HCT116 (cell line): ENCODE data around the gene KCNK10. TPM values are rescaled to one million over a fixed set of nuclear protein-coding genes. Genes with fewer than 3 reads are reported as not detected.

Experiments
- ATAC-seq: fragments of 200-7000 bp; cut with Tn5 transposase; 2 replicates; pipeline ENCODE4 v1.9.1; 2020; ENCODE audit warnings: mild to moderate bottlenecking, moderate library complexity
- BruUV-seq: library from RNA; stranded (reverse); fragments of 400-500 nt; replicated peaks from 2 replicates; lab custom pipeline; 2021; lab: Mats Ljungman, UMichigan
- CTCF ChIA-PET: fragments of 300-600 bp; sonication (Branson Sonifier 250); formaldehyde crosslinking; loops from one replicate; lab custom pipeline; 2021; ENCODE audit warnings: antibody characterized with exemption; lab: Charles Lee
- POLR2A ChIA-PET: fragments of 300-600, 350-600 bp; sonication (Branson Sonifier 250); formaldehyde crosslinking; loops from one replicate; lab custom pipeline; 2021; ENCODE audit warnings: antibody characterized with exemption; lab: Charles Lee
- RAD21 ChIA-PET, 2 experiments: fragments of 300-600 bp; sonication (Branson Sonifier 250); formaldehyde crosslinking; loops; one replicate each; lab custom pipeline; 2023; ENCODE audit warnings: low total read pairs in 2 of 2; ENCODE audit not compliant: uncharacterized antibody in 2 of 2, unreplicated experiment in 2 of 2, low non-redundant PET in 1 of 2; lab: Charles Lee
- DNase-seq: peaks from one replicate; pipeline ENCODE4 v3.0.0-alpha.2; 2010; ENCODE audit warnings: low read depth, low spot score
- H2AFZ ChIP-seq: fragments of 200-600 bp; shearing (Covaris generic), sonication (generic); 2 replicates; pipeline ENCODE4 v1.6.1; 2017; ENCODE audit warnings: low read depth, mixed run types, mixed read lengths, antibody characterized with exemption, low read length; ENCODE audit not compliant: poor library complexity, severe bottlenecking
- H3K27ac ChIP-seq: 2 replicates; pipeline ENCODE4 v1.5.1; 2012; ENCODE audit warnings: low read depth, low read length
- H3K27me3 ChIP-seq: fragments of 200-600 bp; sonication (generic); 2 replicates; pipeline ENCODE4 v1.6.1; 2016; ENCODE audit warnings: mixed run types, low read length, mixed read lengths; ENCODE audit not compliant: insufficient read depth
- H3K36me3 ChIP-seq, 2 experiments: fragments of 200-500 bp in 1 of 2; fragments of 200-600 bp in 1 of 2; sonication (Bioruptor generic) in 1 of 2; sonication (generic) in 1 of 2; 2 replicates each; pipeline versions ENCODE4 v1.5.1 to v1.6.1; 2014 to 2016; ENCODE audit warnings: low read length in 2 of 2, inconsistent platforms in 1 of 2, mixed read lengths in 1 of 2, mixed run types in 1 of 2; ENCODE audit not compliant: insufficient read depth in 2 of 2, control insufficient read depth in 1 of 2
- H3K4me1 ChIP-seq, 2 experiments: fragments of 200-600 bp in 1 of 2; sonication (generic) in 1 of 2; 2 replicates each; pipeline versions ENCODE4 v1.5.1 to v1.6.1; 2012 to 2017; ENCODE audit warnings: low read length in 2 of 2, inconsistent platforms in 1 of 2, mild to moderate bottlenecking in 1 of 2, mixed read lengths in 1 of 2, mixed run types in 1 of 2, moderate library complexity in 1 of 2; ENCODE audit not compliant: insufficient read depth in 2 of 2, control insufficient read depth in 1 of 2
- H3K4me2 ChIP-seq: fragments of 200-600 bp; sonication (generic); 2 replicates; pipeline ENCODE4 v1.6.1; 2017; ENCODE audit warnings: mixed run types, low read length, mixed read lengths
- H3K4me3 ChIP-seq, 2 experiments: fragments of 200-600 bp in 1 of 2; sonication (generic) in 1 of 2; replicated peaks in 1 of 2; 2 replicates each; pipeline ENCODE4 v1.5.1; 2011 to 2016; ENCODE audit warnings: low read length in 2 of 2, control low read depth in 1 of 2, low read depth in 1 of 2, mild to moderate bottlenecking in 1 of 2, mixed read lengths in 1 of 2, mixed run types in 1 of 2
- H3K79me2 ChIP-seq: fragments of 200-600 bp; sonication (generic); 2 replicates; pipeline ENCODE4 v1.6.1; 2017; ENCODE audit warnings: mild to moderate bottlenecking, mixed run types, low read length, moderate library complexity, mixed read lengths; ENCODE audit not compliant: insufficient read depth
- H3K9ac ChIP-seq: fragments of 200-600 bp; sonication (generic); 2 replicates; pipeline ENCODE4 v1.6.1; 2016; ENCODE audit warnings: low read length, mixed read lengths
- H3K9me2 ChIP-seq: fragments of 200-600 bp; sonication (generic), shearing (Covaris generic); 2 replicates; pipeline ENCODE4 v1.6.1; 2017; ENCODE audit warnings: mixed run types, mild to moderate bottlenecking, moderate library complexity; ENCODE audit not compliant: insufficient read depth
- H3K9me3 ChIP-seq, 2 experiments: fragments of 200-500 bp in 1 of 2; fragments of 200-600 bp in 1 of 2; sonication (Bioruptor generic) in 1 of 2; sonication (generic) in 1 of 2; 2 replicates each; pipeline ENCODE4 v1.6.1; 2014 to 2017; ENCODE audit warnings: low read length in 2 of 2, mixed read lengths in 2 of 2, inconsistent platforms in 1 of 2, low read depth in 1 of 2, mild to moderate bottlenecking in 1 of 2, mixed run types in 1 of 2, moderate library complexity in 1 of 2; ENCODE audit not compliant: control insufficient read depth in 1 of 2, insufficient read depth in 1 of 2
- H4K20me1 ChIP-seq: fragments of 200-600 bp; sonication (generic), shearing (Covaris generic); 2 replicates; pipeline ENCODE4 v1.6.1; 2017; ENCODE audit warnings: mixed run types, mild to moderate bottlenecking, moderate library complexity; ENCODE audit not compliant: insufficient read depth
- ELF1 ChIP-seq: IDR thresholded peaks from 2 replicates; pipeline ENCODE4 v1.6.1; 2012; ENCODE audit warnings: low read depth, borderline replicate concordance
- EZH2 ChIP-seq: fragments of 200-600 bp; sonication (generic); IDR thresholded peaks from 2 replicates; pipeline ENCODE4 v1.6.1; 2017; ENCODE audit warnings: antibody characterized with exemption, mixed run types
- EZH2phosphoT487 ChIP-seq: fragments of 200-600 bp; IDR thresholded peaks from 2 replicates; pipeline ENCODE4 v1.6.1; 2018; ENCODE audit warnings: antibody characterized with exemption, borderline replicate concordance
- POLR2A ChIP-seq: IDR thresholded peaks from 2 replicates; pipeline ENCODE4 v1.7.0; 2011; ENCODE audit warnings: borderline replicate concordance; ENCODE audit not compliant: insufficient read depth, insufficient read length; ENCODE audit errors: extremely low read depth
- RAD21 ChIP-seq: IDR thresholded peaks from 2 replicates; pipeline ENCODE4 v1.6.1; 2012; ENCODE audit warnings: low read depth, mild to moderate bottlenecking
- SP1 ChIP-seq: IDR thresholded peaks from 2 replicates; pipeline ENCODE4 v1.6.1; 2012; ENCODE audit warnings: low read depth
- SRF ChIP-seq: IDR thresholded peaks from 2 replicates; pipeline ENCODE4 v1.6.1; 2012; ENCODE audit warnings: low read depth
- TCF7L2 ChIP-seq: IDR thresholded peaks from 2 replicates; pipeline ENCODE4 v1.7.0; 2011; ENCODE audit warnings: borderline replicate concordance, inconsistent platforms; ENCODE audit not compliant: insufficient read depth, insufficient read length; ENCODE audit errors: extremely low read depth
- YY1 ChIP-seq: IDR thresholded peaks from 2 replicates; pipeline ENCODE4 v1.6.1; 2011; ENCODE audit warnings: low read length, low read depth, moderate library complexity, mild to moderate bottlenecking; ENCODE audit not compliant: insufficient replicate concordance; ENCODE audit errors: extremely low read depth
- ZFX ChIP-seq: fragments of 450-650 bp; IDR thresholded peaks from 2 replicates; pipeline ENCODE4 v1.6.1; 2017
- ZNF274 ChIP-seq: fragments of 200-500 bp; sonication (Bioruptor generic); IDR thresholded peaks from 2 replicates; pipeline ENCODE4 v1.6.1; 2014; ENCODE audit warnings: mild to moderate bottlenecking, low read depth, low read length, inconsistent platforms
- intact Hi-C: fragments of 100-400 bp; cut with micrococcal nuclease; formaldehyde crosslinking; loops from 2 replicates; pipeline ENCODE4 v1.10.0; 2022
- total RNA-seq: library from RNA; stranded (reverse); gene quantifications from one replicate; pipeline ENCODE4 v1.2.1, GENCODE V29; 2021; ENCODE audit not compliant: unreplicated experiment
- TF ChIP-seq, protein P1 (sequence below): IDR thresholded peaks from 2 replicates; pipeline ENCODE4 v1.6.1; 2012; ENCODE audit warnings: low read depth
- TF ChIP-seq, protein P2 (sequence below): IDR thresholded peaks from 2 replicates; pipeline ENCODE4 v1.6.1; 2012

The KCNK10 gene
- total RNA-seq, 1 experiment from 2014 or later = not detected

DNA sequence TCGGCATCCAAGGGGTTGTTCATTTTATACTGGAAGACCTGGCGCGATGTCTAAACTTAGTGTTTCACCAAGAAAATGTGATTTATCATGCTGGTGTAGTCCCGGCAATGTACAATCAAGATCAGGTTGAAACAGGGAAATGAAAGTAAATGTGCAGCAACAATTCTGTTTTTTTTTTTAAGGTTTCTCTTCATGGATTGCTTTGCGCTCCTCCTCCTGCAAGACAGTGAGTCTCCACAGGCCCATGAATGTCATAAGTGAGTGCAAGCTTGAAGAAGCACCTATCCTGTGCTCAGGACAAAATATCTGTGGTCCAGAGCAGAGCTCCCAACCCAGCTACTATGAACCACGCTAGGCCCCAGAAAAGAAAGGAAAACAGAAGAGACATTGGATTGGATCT is 143.4 kb downstream of the KCNK10 start (continued):
- TF ChIP-seq, protein P1, sequence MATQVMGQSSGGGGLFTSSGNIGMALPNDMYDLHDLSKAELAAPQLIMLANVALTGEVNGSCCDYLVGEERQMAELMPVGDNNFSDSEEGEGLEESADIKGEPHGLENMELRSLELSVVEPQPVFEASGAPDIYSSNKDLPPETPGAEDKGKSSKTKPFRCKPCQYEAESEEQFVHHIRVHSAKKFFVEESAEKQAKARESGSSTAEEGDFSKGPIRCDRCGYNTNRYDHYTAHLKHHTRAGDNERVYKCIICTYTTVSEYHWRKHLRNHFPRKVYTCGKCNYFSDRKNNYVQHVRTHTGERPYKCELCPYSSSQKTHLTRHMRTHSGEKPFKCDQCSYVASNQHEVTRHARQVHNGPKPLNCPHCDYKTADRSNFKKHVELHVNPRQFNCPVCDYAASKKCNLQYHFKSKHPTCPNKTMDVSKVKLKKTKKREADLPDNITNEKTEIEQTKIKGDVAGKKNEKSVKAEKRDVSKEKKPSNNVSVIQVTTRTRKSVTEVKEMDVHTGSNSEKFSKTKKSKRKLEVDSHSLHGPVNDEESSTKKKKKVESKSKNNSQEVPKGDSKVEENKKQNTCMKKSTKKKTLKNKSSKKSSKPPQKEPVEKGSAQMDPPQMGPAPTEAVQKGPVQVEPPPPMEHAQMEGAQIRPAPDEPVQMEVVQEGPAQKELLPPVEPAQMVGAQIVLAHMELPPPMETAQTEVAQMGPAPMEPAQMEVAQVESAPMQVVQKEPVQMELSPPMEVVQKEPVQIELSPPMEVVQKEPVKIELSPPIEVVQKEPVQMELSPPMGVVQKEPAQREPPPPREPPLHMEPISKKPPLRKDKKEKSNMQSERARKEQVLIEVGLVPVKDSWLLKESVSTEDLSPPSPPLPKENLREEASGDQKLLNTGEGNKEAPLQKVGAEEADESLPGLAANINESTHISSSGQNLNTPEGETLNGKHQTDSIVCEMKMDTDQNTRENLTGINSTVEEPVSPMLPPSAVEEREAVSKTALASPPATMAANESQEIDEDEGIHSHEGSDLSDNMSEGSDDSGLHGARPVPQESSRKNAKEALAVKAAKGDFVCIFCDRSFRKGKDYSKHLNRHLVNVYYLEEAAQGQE = no peak
- no peak for TF ChIP-seq RAD21
- TF ChIP-seq TCF7L2 = no peak
- TF ChIP-seq, protein P2, sequence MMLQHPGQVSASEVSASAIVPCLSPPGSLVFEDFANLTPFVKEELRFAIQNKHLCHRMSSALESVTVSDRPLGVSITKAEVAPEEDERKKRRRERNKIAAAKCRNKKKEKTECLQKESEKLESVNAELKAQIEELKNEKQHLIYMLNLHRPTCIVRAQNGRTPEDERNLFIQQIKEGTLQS = no peak
- no peak for TF ChIP-seq SP1
- TF ChIP-seq YY1 = no peak
- TF ChIP-seq EZH2 = no peak
- TF ChIP-seq ZFX = no peak

DNA sequence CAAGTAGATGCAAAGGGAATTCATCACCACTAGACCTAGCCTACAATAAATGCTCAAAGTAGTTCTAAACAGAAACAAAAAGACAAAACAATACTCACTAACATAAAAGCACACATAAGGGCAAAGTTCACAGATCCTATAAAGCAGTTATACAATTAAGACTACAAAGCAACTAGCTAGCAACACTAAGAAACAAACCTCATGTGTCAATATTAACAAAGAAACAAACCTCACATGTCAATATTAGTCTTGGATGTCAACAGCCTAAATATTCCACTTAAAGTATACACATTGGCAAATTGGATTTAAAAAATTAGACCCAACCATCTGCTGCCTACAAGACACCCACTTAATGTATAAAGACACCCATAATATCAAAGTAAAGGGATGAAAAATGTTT is 152.7 kb downstream of the KCNK10 start:
- Histone ChIP-seq H3K9me3 (no peaks in the 10 kb centered on the region), H3K27ac (no peak overlapping the region), H3K9me2 (no peaks in the 10 kb centered on the region), H3K4me3 (no peak overlapping the region), H3K4me1 (no peaks in the 10 kb centered on the region), H3K4me2 (no peak overlapping the region), H3K36me3 (no peaks in the 10 kb centered on the region), H3K79me2 (no peaks in the 10 kb centered on the region), H2AFZ (no peak overlapping the region), H3K27me3 (no peaks in the 10 kb centered on the region), H3K9ac (no peak overlapping the region), H4K20me1 (no peaks in the 10 kb centered on the region)
- no TSS peak for BruUV-seq
- RAD21 ChIA-PET = no interaction called here
- CTCF ChIA-PET = no interaction called here
- DNase-seq (no peak), ATAC-seq (no peak)
- TF ChIP-seq POLR2A = no peak
- no peak for TF ChIP-seq SRF
- TF ChIP-seq ZNF274 = no peak
- TF ChIP-seq ELF1 = no peak
- no peak for TF ChIP-seq YY1
- TF ChIP-seq EZH2phosphoT487 = no peak
- TF ChIP-seq, protein P2 = no peak
- intact Hi-C loops = no loop called here
- POLR2A ChIA-PET = no interaction called here
